NOMO-1 (cell line): ENCODE results near the gene MKRN1.
"Not testable (repeated sequence)": the region's sequence is repeated elsewhere in the genome, so short reads cannot be mapped to it uniquely, and the experiment has no call there.

ENCODE experiments used
- DNase-seq, 2 experiments: peaks; one replicate each; lab custom pipeline; 2025; ENCODE audit not compliant: unreplicated experiment in 2 of 2; lab: John Stamatoyannopoulos, UW

MKRN1 gene

DNA sequence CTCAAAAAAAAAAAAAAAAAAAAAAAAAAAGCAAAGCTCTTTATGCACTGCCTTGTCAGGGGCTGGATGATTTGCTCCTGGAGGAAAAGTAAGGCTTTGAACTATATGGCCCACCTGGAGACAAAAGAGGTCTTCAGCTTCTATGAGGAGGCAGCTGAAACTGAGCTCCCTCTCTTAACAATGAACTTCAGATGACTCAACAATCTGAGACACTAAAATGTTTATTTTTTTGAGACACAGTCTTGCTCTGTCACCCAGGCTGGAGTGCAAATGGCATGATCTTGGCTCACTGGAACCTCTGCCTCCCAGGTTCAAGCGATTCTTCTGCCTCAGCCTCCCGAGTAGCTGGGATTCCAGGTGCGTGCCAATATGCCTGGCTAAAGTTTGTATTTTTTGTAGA, 38.7 kb downstream of the MKRN1 start:
- no peak for DNase-seq

DNA sequence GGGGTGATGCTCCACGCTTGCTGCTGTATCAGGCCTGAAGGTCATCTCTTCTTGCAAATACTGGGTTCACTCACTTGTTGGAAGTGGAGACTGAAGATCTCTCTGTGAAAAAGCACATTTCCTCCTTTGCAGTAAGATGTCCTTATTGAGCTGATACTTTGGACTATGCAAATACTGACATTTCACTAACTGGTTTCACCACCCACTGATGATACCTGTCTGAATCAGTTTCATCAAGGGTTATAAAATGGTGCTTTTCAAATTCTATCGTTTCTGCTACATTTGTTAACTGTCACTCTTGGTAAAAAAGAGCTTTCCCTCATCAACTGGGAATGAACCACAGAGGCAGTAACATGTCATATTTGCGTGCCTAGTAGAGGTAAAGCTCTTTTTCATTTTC, 39.9 kb downstream of the MKRN1 start:
- no peak for DNase-seq

DNA sequence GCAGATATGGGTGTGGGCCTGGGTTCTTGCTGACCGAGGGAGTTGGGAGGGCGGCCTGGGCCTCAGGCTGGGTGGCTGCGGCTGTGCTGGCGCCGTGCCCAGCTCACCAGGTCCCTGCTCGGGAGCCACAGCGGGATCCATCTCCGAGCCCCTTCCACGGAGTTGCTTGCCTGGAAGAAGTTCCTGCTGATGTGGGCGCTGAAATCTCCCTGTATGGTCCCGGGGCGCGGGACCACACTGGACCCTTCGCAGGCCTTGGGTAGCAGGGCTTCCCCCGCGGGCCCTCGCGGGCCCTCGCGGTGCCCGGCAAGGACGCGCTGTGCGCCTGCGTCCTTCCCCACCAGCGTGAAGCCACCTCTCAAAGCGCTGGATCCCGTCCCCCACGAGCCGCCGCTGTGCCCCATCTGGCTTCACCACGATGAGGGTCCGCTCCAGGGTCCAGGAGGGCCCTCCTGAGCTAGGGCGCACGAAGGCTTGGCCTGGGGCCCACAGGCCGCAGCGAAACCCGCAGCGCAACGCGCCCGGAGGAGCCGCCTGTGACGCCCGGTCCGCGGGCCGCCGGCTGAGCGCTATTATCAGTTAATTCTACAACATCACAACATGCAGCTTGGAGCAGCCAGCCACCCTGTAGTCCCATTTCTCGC, 43.9 kb downstream of the MKRN1 start:
- no peak for DNase-seq

DNA sequence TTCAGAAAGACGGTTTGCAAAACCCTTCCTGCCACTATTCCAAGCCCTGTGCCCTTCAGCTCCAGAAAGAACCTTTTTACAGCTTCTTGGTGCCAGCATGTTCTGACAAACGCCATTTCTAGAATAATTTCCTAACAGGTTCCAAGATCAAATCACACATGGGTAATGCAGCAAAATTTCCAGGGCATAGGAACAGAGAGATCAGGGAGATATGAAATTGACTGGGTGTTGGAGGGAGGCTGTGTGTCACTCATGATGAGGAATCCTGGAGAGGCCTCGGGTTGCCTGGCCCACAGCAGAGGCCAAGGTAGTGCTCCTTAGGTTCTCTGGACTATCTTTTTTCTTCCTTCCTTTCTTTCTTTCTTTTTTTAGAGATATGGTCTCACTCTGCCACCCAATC, 45.9 kb downstream of the MKRN1 start:
- no peak for DNase-seq

DNA sequence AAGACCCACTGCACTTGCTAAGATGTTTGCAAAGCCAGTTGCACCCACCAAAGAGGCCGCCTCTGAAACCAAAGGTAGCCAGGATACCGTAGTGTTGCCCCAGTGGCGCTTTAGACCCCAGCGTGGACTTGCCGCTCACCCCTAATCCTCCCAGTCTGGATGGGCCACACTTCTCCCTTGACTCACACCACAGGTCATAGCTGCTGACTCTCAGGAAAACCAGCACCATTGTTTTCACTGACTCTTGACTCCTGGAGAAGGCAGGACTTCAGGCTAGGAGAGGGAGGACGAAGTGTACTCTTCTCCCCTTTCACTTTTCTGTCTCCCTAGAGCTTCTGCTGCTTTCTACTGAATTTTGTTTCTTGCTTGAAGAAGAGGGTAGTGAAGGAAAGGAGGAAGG, 53.2 kb downstream of the MKRN1 start:
- no peak for DNase-seq

DNA sequence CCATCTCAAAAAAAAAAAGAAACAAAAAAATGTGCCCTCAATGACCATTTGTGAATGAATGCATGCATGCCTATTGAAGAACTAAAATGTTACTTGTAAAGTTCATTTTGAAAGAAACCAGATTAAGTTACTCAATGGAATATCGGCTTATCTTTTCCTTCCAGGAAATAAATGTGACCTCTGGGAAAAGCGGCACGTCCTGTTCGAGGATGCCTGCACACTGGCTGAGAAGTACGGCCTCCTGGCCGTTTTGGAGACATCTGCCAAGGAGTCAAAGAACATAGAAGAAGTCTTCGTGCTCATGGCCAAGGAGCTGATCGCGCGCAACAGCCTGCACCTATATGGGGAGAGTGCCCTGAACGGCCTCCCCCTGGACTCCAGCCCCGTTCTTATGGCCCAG, 53.6 kb downstream of the MKRN1 start:
- no peak for DNase-seq

DNA sequence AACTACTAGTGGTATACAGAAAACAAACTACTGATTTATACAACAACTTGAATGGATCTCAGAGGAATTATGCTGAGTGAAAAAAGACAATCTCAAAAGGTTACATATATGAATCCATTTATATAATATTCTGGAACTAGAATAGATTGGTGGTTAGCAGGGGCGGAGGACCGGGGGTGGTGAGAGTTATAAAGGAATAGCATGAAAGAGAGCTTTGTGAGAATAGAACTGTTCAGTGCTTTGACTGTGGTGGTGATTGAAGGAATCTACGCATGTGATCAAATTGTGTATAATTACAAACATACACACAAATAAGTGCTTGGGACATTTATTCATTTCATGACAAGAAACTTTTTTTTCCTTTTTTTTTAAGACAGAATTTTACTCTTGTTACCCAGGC, 55.8 kb downstream of the MKRN1 start:
- DNase-seq = no peak

DNA sequence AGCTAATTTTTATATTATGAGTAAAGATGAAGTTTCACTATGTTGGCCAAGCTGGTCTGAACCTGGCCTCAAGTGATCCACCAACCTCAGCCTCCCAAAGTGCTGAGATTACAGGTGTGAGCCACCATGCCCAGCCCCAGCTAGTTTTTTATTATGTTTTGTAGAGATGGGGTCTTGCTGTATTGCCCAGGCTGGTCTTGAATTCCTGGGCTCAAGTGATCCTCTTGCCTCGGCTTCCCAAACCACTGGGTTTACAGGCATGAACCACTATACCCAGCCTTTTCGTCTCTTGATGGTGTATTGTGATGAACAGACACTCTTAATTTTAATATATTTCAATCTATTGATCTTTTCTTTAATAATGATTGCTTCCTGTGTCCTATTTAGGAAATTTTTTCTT, 57.8 kb downstream of the MKRN1 start:
- DNase-seq = no peak

DNA sequence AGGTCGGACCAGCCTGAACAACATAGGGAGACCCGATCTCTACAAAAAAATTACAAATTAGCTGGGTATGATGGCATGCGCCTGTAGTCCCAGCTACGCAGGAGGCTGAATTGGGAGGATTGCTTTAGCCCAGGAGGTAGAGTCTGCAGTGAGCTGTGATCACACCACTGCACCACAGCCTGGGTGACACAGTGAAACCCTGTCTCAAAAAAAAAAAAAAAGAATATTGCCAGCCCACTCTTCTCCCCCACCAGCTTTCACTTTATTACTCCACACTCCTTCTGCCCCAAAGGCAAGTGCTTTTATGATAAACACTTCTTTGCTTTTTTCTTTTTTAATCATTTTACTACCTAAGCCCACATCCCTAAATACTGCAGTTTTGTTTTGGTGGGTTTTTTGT, 60.7 kb downstream of the MKRN1 start:
- DNase-seq = no peak

DNA sequence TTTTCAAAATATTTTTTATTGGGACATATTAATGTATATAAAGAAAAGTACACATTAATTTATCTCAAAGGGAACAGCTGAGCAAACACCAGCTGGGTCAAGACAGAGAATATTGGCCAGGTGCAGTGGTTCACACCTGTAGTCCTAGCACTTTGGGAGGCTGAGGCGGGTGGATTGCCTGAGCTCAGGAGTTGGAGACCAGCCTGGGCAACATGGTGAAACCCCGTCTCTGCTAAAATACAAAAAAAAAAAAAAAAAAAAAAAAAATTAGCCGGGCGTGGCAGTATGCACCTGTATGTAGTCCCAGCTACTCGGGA, 61.2 kb downstream of the MKRN1 start:
- DNase-seq = not testable (repeated sequence)

DNA sequence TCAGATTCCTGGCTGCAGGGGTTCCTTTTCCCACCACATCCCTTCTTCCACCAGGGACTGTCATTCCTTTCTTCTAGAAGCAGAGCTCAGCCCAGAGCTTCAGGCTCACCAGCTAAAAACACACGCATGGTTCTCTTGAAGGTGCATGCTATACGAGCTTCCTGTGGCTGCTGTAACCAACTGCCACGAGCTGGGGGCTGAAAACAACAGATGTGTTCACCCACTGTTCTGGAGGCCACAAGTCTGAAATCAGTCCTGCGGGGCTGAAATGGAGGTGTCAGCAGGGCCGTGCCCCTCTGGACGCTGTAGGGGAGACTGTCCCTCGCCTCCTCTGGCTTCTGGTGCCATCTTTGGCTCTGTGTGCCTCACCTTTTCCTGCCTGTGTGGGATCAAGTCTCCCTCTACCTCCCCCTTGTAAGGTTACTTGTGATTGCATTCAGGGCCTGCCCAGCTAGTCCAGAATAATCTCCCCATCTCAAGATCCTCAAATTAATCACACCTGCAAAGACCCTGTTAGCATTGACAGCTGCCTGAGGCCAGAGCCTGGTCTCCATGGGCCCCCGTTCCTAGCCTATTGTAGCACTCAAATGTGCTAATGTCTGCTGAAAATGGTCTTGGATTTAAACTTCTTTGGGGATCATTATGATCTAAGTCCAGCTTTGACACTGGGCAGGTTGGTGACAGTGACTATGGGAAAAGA, 61.7 kb downstream of the MKRN1 start:
- no peak for DNase-seq

DNA sequence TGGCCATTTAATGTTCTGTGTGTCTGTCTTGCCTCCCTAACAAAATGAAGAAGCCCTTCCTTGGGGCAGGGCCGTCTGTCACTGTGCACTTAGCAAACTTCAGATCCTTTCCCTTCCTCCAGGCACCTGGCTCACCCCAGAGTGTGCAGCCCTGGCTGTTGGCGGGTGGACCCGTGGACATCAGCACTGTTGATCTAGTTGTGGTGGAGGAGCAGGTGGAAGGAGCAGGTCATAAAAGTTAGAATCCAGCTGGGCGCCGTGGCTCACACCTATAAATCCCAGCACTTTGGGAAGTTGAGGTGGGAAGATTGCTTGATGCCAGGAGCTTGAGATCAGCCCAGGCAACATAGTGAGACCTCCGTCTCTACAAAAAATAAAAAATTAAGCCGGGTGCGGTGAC, 62.7 kb downstream of the MKRN1 start:
- no peak for DNase-seq

DNA sequence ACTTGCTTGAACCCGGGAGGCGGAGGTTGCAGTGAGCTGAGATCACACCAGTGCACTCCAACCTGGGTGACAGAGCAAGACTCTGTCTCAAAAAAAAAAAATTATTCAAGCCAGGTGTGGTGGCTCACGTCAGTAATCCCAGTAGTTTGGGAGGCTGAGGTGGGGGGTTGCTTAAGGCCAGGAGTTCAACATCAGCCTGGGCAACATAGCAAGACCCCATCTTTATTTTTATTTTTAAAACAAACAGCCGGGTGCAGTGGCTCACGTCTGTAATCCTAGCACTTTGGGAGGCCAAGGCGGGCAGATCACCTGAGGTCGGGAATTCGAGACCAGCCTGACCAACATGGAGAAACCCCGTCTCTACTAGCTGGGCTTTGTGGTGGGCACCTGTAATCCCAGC, 63.5 kb downstream of the MKRN1 start:
- not testable (repeated sequence) for DNase-seq

DNA sequence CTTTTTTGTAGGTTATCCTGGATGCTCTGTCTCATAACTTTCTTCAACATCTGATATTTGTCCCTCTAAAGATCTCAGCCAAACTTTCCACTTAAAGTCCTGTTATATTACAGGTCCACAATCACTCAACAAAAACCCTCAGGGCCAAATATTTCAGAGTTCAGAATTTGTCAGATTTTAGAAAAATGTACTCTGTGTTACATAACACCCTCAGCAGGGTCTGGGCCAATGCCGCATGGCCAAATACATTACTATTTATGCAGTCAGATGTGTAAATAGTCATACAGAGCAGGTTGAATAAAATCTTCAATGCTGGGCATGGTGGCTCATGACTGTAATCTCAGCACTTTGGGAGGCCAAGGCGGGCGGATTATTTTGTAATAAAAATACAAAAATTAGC, 63.9 kb downstream of the MKRN1 start:
- DNase-seq = no peak

DNA sequence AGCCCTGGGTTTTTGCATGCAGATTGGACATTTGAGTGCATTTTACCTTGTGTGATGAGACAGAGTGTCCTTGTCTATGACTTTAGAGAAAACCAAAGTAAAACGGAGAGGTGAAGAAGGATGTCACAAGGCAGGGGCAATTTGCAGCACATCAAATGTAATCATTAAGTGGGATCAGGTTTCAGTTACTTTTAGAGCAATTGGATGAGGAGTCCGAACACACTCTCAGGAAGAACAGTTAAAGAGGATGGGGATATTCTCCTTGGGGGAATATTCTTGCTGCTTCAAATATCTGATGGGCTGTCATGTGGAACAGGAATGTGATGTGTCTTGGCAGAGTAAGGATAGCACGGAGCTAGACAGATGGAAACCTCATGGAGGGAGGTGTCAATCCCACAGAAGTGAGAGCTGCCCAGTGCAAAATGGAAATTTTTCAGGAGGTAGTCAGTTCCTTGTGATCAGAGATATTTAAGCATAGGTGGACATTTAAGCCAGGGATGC, 74.7 kb downstream of the MKRN1 start:
- no peak for DNase-seq

DNA sequence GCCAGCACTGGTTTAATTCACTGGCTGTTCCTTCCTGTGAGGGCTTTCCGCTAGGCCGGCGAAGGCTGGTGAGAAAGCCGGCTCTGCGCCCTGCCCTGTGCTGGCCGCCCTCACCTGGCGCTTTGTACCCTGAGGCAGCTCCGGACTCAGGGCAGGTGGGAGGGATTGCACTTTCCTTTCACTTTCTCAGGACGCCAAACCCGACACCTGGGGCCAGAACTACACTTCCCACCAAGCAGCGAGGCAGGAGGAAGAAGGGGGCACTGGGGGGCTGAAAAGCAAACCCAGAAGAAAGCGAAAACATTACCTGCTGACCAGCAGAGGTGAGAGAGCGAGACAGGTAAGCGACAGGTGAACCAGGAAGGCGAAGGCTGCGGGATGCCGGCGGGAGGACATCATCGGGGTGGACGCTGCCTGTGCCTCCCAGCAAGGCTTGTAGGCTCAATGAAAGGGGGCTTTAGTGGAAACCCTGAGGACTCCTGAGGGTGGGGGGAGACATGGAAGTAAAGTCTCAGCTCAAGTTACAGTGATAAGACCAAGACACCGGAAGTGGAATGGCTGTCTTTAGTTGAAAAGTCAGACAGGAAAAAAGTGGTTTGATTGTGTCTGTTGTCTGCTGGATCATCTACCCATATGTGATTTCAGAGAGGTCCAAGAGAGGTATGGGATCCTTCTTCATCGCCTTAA, 75.3 kb downstream of the MKRN1 start, which contains the start of gene RAB19:
Gene RAB19, plus strand, starts transcription at position 181 of the 687 bp plus-strand sequence. CDS start 3,589 bp downstream, outside the sequence.
- DNase-seq = no peak
